ENCODE results near the gene MED15.
"Not testable (repeated sequence)": the region's sequence is repeated elsewhere in the genome, so short reads cannot be mapped to it uniquely, and the experiment has no call there.

MED15 gene

GRCh38 chr22:20582520-20583361 is 75.3 kb downstream of the MED15 start:
- DNase-seq (ENCODE audit: low read depth in 3 of 3, low spot score in 1 of 3) = no peak

- no peak for DNase-seq (ENCODE audit: low read depth in 3 of 3, low spot score in 1 of 3)
These were observed 76.1 kb downstream of the MED15 start for GRCh38 chr22:20583471-20583922.

GRCh38 chr22:20584029-20584871 is 76.8 kb downstream of the MED15 start:
- DNase-seq (ENCODE audit: low read depth in 3 of 3, low spot score in 1 of 3) = no peak

GRCh38 chr22:20584872-20585638 is 77.6 kb downstream of the MED15 start:
- DNase-seq (ENCODE audit: low read depth in 3 of 3, low spot score in 1 of 3) = no peak

DNA sequence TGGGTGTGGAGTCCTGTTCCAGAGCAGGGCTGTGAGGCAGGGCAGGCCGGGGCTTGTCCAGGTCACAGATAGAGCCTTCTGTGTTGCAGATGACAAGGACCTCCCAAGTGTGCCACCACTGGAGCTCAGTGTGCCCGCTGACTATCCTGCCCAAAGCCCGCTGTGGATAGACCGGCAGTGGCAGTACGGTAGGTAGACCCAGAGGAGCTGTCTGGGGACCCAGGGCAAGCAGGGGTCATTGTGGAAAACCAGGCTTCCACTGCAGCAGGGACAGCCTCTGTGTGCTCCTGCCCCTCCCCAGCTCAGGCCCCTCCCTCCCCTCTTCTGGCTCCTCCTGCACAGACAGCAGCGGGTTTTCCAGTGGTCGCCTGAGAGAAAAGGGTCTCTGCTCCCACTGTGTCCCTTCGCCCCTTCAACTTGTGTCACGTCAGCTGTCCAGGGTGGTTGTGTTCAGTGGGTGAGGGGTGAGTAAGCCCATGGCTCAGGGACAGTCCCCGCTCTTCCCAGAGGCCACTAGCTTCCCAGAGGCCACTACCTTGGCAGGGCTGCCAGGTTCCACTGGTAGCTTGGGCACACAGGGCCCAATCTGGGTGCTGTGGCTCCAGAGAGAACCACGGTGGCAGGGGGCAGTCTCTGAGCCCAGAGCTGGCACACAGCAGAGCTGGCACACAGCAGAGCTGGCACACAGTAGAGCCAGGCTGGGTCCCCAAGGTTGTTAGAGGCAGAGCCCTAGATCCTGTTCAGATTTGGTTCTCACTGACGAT is 78.4 kb downstream of the MED15 start:
- DNase-seq (ENCODE audit: low read depth in 3 of 3, low spot score in 1 of 3) = no peak

DNA sequence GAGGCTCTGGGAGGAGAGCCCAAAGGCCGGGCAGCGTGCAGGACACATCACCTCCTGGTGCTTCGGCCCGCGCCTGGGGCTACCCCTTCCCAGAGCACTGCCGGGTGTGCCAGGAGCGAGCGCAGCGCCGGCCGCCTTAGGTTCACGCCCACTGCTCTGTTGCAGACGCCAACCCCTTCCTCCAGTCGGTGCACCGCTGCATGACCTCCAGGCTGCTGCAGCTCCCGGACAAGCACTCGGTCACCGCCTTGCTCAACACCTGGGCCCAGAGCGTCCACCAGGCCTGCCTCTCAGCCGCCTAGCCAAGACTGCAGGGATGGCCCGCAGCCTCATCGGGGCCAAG is 79.0 kb downstream of the MED15 start:
- no peak for DNase-seq (ENCODE audit: low read depth in 3 of 3, low spot score in 1 of 3)

GRCh38 chr22:20587206-20587958 is 80.0 kb downstream of the MED15 start:
- DNase-seq (ENCODE audit: low read depth in 3 of 3, low spot score in 1 of 3) = no peak

- no peak for DNase-seq (ENCODE audit: low read depth in 3 of 3, low spot score in 1 of 3)
These were observed 80.9 kb downstream of the MED15 start for GRCh38 chr22:20588092-20588842.

GRCh38 chr22:20588843-20589581 is 81.6 kb downstream of the MED15 start:
- DNase-seq (ENCODE audit: low read depth in 3 of 3, low spot score in 1 of 3) = no peak

DNA sequence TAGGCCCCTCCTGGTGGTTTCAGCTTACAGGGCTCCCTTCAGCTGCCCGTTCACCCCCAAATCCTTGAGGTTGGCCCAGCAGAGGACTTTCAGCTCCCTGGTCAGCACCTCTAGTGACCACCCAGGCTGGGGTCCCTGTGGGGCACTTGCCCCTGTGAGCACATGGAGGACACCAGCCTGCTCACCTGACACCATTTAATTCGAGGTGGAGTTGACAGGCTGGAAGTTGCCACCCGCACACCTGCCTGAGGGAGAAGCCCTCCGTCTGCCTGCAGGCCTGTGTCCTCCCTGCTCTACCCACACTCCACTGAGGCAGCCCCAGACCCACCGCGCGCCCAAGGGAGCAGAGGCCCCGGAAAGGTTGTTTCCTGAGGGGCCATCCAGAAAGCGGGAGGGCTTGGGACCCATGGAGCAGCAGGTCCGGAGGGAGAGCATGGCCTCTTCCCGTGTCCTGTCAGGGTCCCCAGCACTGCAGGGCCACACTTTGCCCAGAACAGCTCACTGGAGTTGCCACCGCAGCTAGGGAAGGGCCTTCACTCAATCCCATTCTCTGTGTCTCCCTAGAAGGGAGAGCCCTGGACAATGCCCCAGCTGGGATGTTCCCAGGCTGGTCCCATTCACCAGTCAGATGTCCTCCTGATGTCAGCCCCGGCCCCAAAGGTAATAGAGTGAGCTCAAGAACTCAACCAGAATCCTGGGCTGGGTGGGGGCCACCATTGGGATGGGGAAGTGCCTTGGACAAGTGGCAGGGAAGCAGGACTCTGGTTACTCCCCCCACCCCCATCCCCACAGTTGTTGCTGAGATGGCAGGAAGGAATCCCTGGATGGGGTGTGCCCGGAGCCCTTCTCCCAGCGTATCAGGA is 82.4 kb downstream of the MED15 start:
- no peak for DNase-seq (ENCODE audit: low read depth in 3 of 3, low spot score in 1 of 3)

DNA sequence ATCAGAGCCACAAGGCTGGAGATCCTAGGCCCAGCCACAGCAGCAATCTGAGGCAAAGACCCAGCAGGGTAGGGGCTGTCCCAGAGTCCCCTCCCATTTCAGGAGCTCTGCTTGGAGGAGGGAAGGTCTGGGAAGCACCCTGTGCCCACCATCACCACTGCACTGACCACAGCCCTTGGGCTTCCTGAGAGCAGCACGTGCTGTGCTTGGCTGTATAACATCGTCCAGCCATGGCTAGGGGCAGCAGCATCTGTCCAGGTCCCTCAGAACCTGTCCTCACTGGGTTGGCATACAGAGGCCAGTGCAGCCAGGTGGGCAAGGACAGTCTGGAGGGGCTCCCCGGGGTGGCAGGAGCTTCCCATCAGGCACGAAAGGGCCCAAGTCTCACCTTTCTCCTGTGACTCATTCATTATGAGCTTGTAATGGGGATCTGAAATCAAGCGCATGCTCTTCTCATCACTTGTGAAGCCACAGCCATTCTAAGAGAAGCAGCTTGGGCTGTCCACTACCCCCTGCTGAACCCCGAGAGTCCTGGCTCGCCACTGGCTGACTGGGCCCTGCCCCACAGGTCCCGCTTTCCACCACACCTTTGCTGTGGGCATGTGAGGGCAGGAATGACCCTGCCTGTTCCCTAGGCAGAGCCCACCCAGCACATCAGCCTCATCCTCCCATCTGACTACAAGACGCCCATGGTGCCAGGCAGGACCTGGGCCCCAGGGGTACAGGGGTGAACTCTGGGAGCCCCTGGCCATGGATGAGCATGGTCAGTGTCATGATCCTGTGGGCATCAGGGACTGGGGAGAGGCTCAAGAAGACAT is 83.3 kb downstream of the MED15 start:
- no peak for DNase-seq (ENCODE audit: low read depth in 3 of 3, low spot score in 1 of 3)

GRCh38 chr22:20591295-20591645 is 83.9 kb downstream of the MED15 start:
- no peak for DNase-seq (ENCODE audit: low read depth in 3 of 3, low spot score in 1 of 3)

DNA sequence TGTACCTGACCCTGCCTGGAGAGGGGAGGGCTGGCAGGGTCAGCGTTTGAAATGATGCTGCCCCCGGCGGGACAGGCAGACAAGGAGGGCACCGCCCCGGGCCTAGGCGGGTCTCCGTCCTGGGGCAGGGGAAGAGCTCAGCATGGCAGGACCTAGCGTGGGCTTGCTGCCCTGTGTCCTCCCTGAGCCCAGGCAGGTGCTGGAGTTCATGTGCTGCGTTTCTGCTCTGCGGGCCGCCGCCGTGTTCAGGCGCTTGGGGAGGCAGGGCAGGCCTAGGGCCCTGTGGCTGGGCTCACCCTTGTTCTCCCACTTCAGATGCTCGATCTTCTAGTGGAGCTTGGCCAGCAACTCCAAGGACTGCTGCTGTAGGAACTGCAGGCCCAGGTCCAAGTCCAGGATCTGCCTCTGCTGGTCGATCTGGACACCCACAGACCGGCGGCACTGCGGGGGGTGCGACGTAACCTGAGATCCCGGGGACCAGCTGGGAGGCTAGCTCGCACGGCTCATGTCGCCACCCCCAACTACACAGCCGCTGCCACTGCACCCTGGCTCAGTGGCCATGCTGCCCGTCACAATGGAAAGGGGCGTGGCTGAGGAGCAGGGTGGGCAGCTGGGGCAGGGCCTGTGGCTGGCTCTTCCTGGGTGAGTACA is 84.4 kb downstream of the MED15 start:
- DNase-seq (ENCODE audit: low read depth in 3 of 3, low spot score in 1 of 3) = no peak

GRCh38 chr22:20594038-20594437 is 86.6 kb downstream of the MED15 start:
- DNase-seq (ENCODE audit: low read depth in 3 of 3, low spot score in 1 of 3) = not testable (repeated sequence)

- DNase-seq (ENCODE audit: low read depth in 3 of 3, low spot score in 1 of 3) = not testable (repeated sequence)
These were observed 87.1 kb downstream of the MED15 start for GRCh38 chr22:20594486-20594885.

DNA sequence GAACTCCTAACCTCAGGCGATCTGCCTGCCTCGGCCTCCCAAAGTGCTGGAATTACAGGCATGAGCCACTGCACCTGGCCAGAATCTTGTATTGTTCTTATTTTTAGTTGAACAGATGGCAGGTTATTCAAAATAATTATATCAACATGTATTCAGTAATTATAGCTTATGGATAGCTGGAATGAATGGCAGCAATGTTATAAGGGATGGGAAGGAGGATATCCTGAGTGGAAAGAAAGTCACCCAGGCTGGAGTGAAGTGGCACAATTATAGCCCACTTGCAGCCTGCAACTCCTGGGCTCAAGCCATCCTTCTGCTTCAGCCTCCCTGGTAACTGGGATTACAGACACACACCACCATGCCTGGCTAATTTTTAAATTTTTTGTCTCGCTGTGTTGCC is 88.1 kb downstream of the MED15 start:
- DNase-seq (ENCODE audit: low read depth in 3 of 3, low spot score in 1 of 3) = no peak

Data from stimulated activated CD4-positive, alpha-beta T cell treated with anti-CD3 and anti-CD28 coated beads, TNF-alpha, amount 100 ng/mL, for 1 hour (primary cell).